Trophoblast cell (in vitro differentiated cells and primary cell): ENCODE results near the gene ID3.

ENCODE experiments used
- DNase-seq, 2 donors: peaks; one replicate each; pipeline ENCODE4 v3.0.0-alpha.2; 2016
- H2AFZ ChIP-seq: 2 replicates; pipeline ENCODE4 v1.6.1; 2013; ENCODE audit warnings: low read length, moderate library complexity, mild to moderate bottlenecking; ENCODE audit not compliant: insufficient read depth, poor library complexity
- H2AK5ac ChIP-seq: 2 replicates; pipeline ENCODE4 v1.6.1; 2013; ENCODE audit warnings: mild to moderate bottlenecking, low read length
- H2BK120ac ChIP-seq: 2 replicates; pipeline ENCODE4 v1.6.1; 2013; ENCODE audit warnings: low read length, mild to moderate bottlenecking, moderate library complexity; ENCODE audit not compliant: insufficient read depth, poor library complexity
- H2BK12ac ChIP-seq: 2 replicates; pipeline ENCODE4 v1.6.1; 2013; ENCODE audit warnings: mild to moderate bottlenecking, low read length, moderate library complexity
- H2BK5ac ChIP-seq: 2 replicates; pipeline ENCODE4 v1.6.1; 2013; ENCODE audit warnings: low read length, low read depth, moderate library complexity, mild to moderate bottlenecking; ENCODE audit not compliant: poor library complexity
- H3K14ac ChIP-seq: 2 replicates; pipeline ENCODE4 v1.6.1; 2013; ENCODE audit warnings: mild to moderate bottlenecking, low read length
- H3K18ac ChIP-seq: 2 replicates; pipeline ENCODE4 v1.6.1; 2013; ENCODE audit warnings: mild to moderate bottlenecking, low read length
- H3K23ac ChIP-seq: 2 replicates; pipeline ENCODE4 v1.6.1; 2013; ENCODE audit warnings: low read length
- H3K27ac ChIP-seq: 2 replicates; pipeline ENCODE4 v1.5.1; 2013; ENCODE audit warnings: low read depth, mild to moderate bottlenecking, inconsistent platforms, low read length, moderate library complexity
- H3K27me3 ChIP-seq: 2 replicates; pipeline ENCODE4 v1.6.1; 2013; ENCODE audit warnings: inconsistent platforms, mild to moderate bottlenecking, low read length, moderate library complexity; ENCODE audit not compliant: insufficient read depth
- H3K36me3 ChIP-seq, 2 experiments: 1 replicate in 1 of 2; 2 replicates in 1 of 2; pipeline ENCODE4 v1.6.1; 2013; ENCODE audit warnings: low read length in 2 of 2, mild to moderate bottlenecking in 2 of 2, moderate library complexity in 1 of 2; ENCODE audit not compliant: insufficient read depth in 2 of 2, control insufficient read depth in 1 of 2
- H3K4ac ChIP-seq: 2 replicates; pipeline ENCODE4 v1.6.1; 2013; ENCODE audit warnings: low read depth, mild to moderate bottlenecking, low read length, moderate library complexity
- H3K4me1 ChIP-seq, 2 experiments: 1 replicate in 1 of 2; 2 replicates in 1 of 2; pipeline ENCODE4 v1.6.1; 2013; ENCODE audit warnings: low read length in 2 of 2, mild to moderate bottlenecking in 2 of 2, moderate library complexity in 1 of 2; ENCODE audit not compliant: insufficient read depth in 2 of 2, control insufficient read depth in 1 of 2
- H3K4me2 ChIP-seq: 2 replicates; pipeline ENCODE4 v1.6.1; 2013; ENCODE audit warnings: inconsistent platforms, mild to moderate bottlenecking, low read length, moderate library complexity
- H3K4me3 ChIP-seq: 2 replicates; pipeline ENCODE4 v1.5.1; 2013; ENCODE audit warnings: mild to moderate bottlenecking, low read depth, low read length, inconsistent platforms
- H3K79me1 ChIP-seq: one replicate; pipeline ENCODE4 v1.6.1; 2013; ENCODE audit warnings: low read length
- H3K79me2 ChIP-seq: 2 replicates; pipeline ENCODE4 v1.6.1; 2013; ENCODE audit warnings: low read length, mild to moderate bottlenecking; ENCODE audit not compliant: control insufficient read depth, insufficient read depth, poor library complexity
- H3K9ac ChIP-seq: 2 replicates; pipeline ENCODE4 v1.6.1; 2013; ENCODE audit warnings: mild to moderate bottlenecking, low read length
- H3K9me3 ChIP-seq: 2 replicates; pipeline ENCODE4 v1.6.1; 2013; ENCODE audit warnings: low read depth, mild to moderate bottlenecking, control low read depth, inconsistent platforms, low read length; ENCODE audit not compliant: insufficient read depth
- H4K12ac ChIP-seq: 2 replicates; pipeline ENCODE4 v1.6.1; 2013; ENCODE audit warnings: low read depth, mild to moderate bottlenecking, low read length, moderate library complexity
- H4K8ac ChIP-seq: 2 replicates; pipeline ENCODE4 v1.6.1; 2013; ENCODE audit warnings: low read depth, mild to moderate bottlenecking, low read length, moderate library complexity
- H4K91ac ChIP-seq: one replicate; pipeline ENCODE4 v1.6.1; 2013; ENCODE audit warnings: low read depth, mild to moderate bottlenecking, low read length, moderate library complexity
- WGBS: extraction: QIAGEN DNeasy Blood & Tissue Kit; methylation state at CpG from one replicate; pipeline ENCODE4 v1.1.7; 2013; ENCODE audit warnings: missing lambda C conversion rate; ENCODE audit not compliant: insufficient read length, insufficient coverage; ENCODE audit errors: extremely low coverage; 5-methylcytosine and 5-hydroxymethylcytosine counted together

ID3 gene

GRCh38 chr1:23553231-23554126 is 5.8 kb downstream of the ID3 start:
- WGBS, result no CpG with 5 or more reads among the region's 21 CpGs

GRCh38 chr1:23551849-23552248 is 7.5 kb downstream of the ID3 start:
- DNase-seq, result no peak
- H4K8ac ChIP-seq, result no peak overlapping the region
- no peak overlapping the region for H3K4me2 ChIP-seq
- H2BK5ac ChIP-seq, result peak overlapping the region; percentile 31
- peak overlapping the region; percentile 71 for H2AK5ac ChIP-seq
- peaks cover 10% of the 10 kb centered on the region for H3K79me2 ChIP-seq
- H3K9ac ChIP-seq, result no peak overlapping the region
- no peak overlapping the region for H3K18ac ChIP-seq
- no peak overlapping the region for H4K12ac ChIP-seq
- no peaks in the 10 kb centered on the region for H3K9me3 ChIP-seq
- H3K4ac ChIP-seq, result no peak overlapping the region
- peak overlapping the region; percentile 51 for H4K91ac ChIP-seq
- no peak overlapping the region for H2BK120ac ChIP-seq
- peaks cover 27 to 38% of the 10 kb centered on the region in 2 experiments for H3K4me1 ChIP-seq
- H2AFZ ChIP-seq, result no peak overlapping the region
- no peaks in the 10 kb centered on the region for H3K36me3 ChIP-seq
- H3K27ac ChIP-seq, result no peak overlapping the region
- WGBS, result no CpG with 5 or more reads among the region's 4 CpGs
- no peak overlapping the region for H3K23ac ChIP-seq
- H3K27me3 ChIP-seq, result no peaks in the 10 kb centered on the region
- no peak overlapping the region for H3K4me3 ChIP-seq
- H3K79me1 ChIP-seq, result peaks cover 41% of the 10 kb centered on the region
- H3K14ac ChIP-seq, result no peak overlapping the region
- peak overlapping the region; percentile 99 for H2BK12ac ChIP-seq

More at GRCh38 chr1:23553231-23554126, 5.8 kb downstream of the ID3 start:
- Histone ChIP-seq H4K12ac (peak overlapping the region; percentile 43), H2AFZ (peak overlapping the region; percentile 46), H3K14ac (peak overlapping the region; percentile 69), H3K27ac (peak overlapping the region; percentile 95), H3K4me1 (peaks cover 29 to 38% of the 10 kb centered on the region in 2 experiments), H3K23ac (no peak overlapping the region), H2AK5ac (peak overlapping the region; percentile 81), H3K18ac (peak overlapping the region; percentile 81), H3K4ac (peak overlapping the region; percentile 71), H3K4me3 (no peak overlapping the region), H3K4me2 (no peak overlapping the region), H3K9me3 (no peaks in the 10 kb centered on the region), H3K36me3 (peaks cover 6 to 8% of the 10 kb centered on the region in 2 experiments), H3K9ac (no peak overlapping the region), H4K91ac (peak overlapping the region; percentile 98), H3K27me3 (no peaks in the 10 kb centered on the region), H2BK120ac (peak overlapping the region; percentile 96), H2BK5ac (peak overlapping the region; percentile 94), H4K8ac (peak overlapping the region; percentile 82), H3K79me1 (peaks cover 55% of the 10 kb centered on the region), H2BK12ac (peak overlapping the region; percentile 98), H3K79me2 (peaks cover 21% of the 10 kb centered on the region)
- DNase-seq, result no peak

- no peaks in the 10 kb centered on the region for H3K9me3 ChIP-seq
- peak overlapping the region; percentile 12 for H2AK5ac ChIP-seq
- H3K23ac ChIP-seq, result no peak overlapping the region
- H3K79me1 ChIP-seq, result peaks cover 22% of the 10 kb centered on the region
- H3K79me2 ChIP-seq, result peaks cover under 1% of the 10 kb centered on the region
- peak overlapping the region; percentile 93 for H2BK12ac ChIP-seq
- H3K18ac ChIP-seq, result no peak overlapping the region
- H4K8ac ChIP-seq, result no peak overlapping the region
- no peak overlapping the region for H3K4me2 ChIP-seq
- H2AFZ ChIP-seq, result no peak overlapping the region
- peak overlapping the region; percentile 14 for H2BK120ac ChIP-seq
- H3K9ac ChIP-seq, result no peak overlapping the region
- H2BK5ac ChIP-seq, result no peak overlapping the region
- H3K4me3 ChIP-seq, result no peak overlapping the region
- H4K91ac ChIP-seq, result peak overlapping the region; percentile 25
- H3K4ac ChIP-seq, result no peak overlapping the region
- peak overlapping the region; percentile 0 for H3K14ac ChIP-seq
- no peak overlapping the region for H4K12ac ChIP-seq
- no peak for DNase-seq
- no peaks in the 10 kb centered on the region for H3K27me3 ChIP-seq
- H3K36me3 ChIP-seq, result no peaks in the 10 kb centered on the region
- no peak overlapping the region for H3K27ac ChIP-seq
- WGBS, result no CpG with 5 or more reads among the region's 9 CpGs
- peaks cover 8 to 15% of the 10 kb centered on the region in 2 experiments for H3K4me1 ChIP-seq
These were observed 10.6 kb downstream of the ID3 start for GRCh38 chr1:23548704-23549143.

GRCh38 chr1:23546897-23547584 is 12.3 kb downstream of the ID3 start:
- Histone ChIP-seq H2BK12ac (no peak overlapping the region), H3K4ac (no peak overlapping the region), H3K4me3 (no peak overlapping the region), H3K14ac (no peak overlapping the region), H3K23ac (no peak overlapping the region), H3K18ac (no peak overlapping the region), H3K79me1 (peaks cover 10% of the 10 kb centered on the region), H2AK5ac (no peak overlapping the region), H3K36me3 (no peaks in the 10 kb centered on the region), H3K79me2 (no peaks in the 10 kb centered on the region), H3K4me1 (peaks cover 3 to 8% of the 10 kb centered on the region in 2 experiments), H3K9me3 (no peaks in the 10 kb centered on the region), H3K27ac (no peak overlapping the region), H3K27me3 (no peaks in the 10 kb centered on the region), H2BK5ac (no peak overlapping the region), H2BK120ac (no peak overlapping the region), H4K91ac (peak overlapping the region; percentile 61), H4K8ac (no peak overlapping the region), H2AFZ (no peak overlapping the region), H3K9ac (no peak overlapping the region), H4K12ac (no peak overlapping the region), H3K4me2 (no peak overlapping the region)
- WGBS, result no CpG with 5 or more reads among the region's 8 CpGs
- no peak for DNase-seq
